ENCODE data around the gene MCCD1.
"Not testable (repeated sequence)": the region's sequence is repeated elsewhere in the genome, so short reads cannot be mapped to it uniquely, and the experiment has no call there.

MCCD1 gene

DNA sequence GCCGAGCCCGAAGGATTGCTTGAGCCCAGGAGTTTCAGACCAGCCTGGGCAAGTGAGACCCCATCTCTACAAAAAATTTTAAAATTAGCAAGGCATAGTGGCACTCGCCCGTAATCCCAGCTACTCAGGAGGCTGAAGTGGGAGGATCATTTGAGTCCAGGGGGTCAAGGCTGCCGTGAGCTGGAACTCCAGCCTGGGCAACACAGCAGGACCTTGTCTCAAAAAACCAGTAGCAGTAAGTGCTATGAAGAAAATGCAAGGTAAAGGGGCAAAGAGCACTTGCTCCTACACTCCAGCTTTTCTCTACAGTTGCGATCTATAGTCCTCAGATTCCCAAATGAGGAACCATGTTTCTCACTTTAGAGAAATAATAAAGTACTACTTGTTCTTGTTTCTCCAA is 14.9 kb downstream of the MCCD1 start:
- peaks cover 24% of the 10 kb centered on the region for H3K4me1 ChIP-seq (ENCODE audit: control insufficient read depth, insufficient read depth, low read length, poor library complexity, severe bottlenecking)
- H3K4me3 ChIP-seq (ENCODE audit: extremely low read depth, insufficient read depth, low read length, poor library complexity, severe bottlenecking) = no peak overlapping the region
- H3K27ac ChIP-seq (ENCODE audit: low read depth, low read length, severe bottlenecking) = no peak overlapping the region
- H3K36me3 ChIP-seq (ENCODE audit: control insufficient read depth, insufficient read depth, low read length) = peaks cover 30% of the 10 kb centered on the region
- no peaks in the 10 kb centered on the region for H3K9me3 ChIP-seq (ENCODE audit: control insufficient read depth, low read length)
- WGBS, 2 experiments (ENCODE audit: insufficient coverage in 2 of 2) = 96 to 100% methylated on average over 2 to 5 of the region's 6 CpGs

DNA sequence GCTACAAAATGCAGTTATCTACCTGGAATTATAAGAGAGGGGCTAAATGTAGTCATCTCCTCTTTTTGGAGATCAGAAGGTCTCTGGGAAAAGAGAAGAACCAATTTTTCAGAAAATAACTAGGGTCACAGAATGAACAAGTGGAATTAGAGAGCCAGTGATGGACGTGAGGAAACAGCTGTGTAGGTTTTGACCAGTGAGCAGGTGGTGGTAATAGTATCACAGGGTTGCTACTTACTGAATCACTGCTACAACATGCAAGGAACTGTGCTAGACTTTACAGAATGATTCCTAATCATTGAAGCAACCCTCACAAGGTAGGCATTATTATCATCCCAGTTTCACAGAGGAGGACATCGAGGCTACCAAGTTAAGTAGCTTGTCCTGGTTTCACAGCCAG is 15.9 kb downstream of the MCCD1 start:
- peaks cover 23% of the 10 kb centered on the region for H3K4me1 ChIP-seq (ENCODE audit: control insufficient read depth, insufficient read depth, low read length, poor library complexity, severe bottlenecking)
- WGBS, 2 experiments (ENCODE audit: insufficient coverage in 2 of 2) = 90 to 100% methylated on average over 1 of the region's 2 CpGs
- H3K4me3 ChIP-seq (ENCODE audit: extremely low read depth, insufficient read depth, low read length, poor library complexity, severe bottlenecking) = no peak overlapping the region
- no peak overlapping the region for H3K27ac ChIP-seq (ENCODE audit: low read depth, low read length, severe bottlenecking)
- H3K9me3 ChIP-seq (ENCODE audit: control insufficient read depth, low read length) = no peaks in the 10 kb centered on the region
- peaks cover 30% of the 10 kb centered on the region for H3K36me3 ChIP-seq (ENCODE audit: control insufficient read depth, insufficient read depth, low read length)

DNA sequence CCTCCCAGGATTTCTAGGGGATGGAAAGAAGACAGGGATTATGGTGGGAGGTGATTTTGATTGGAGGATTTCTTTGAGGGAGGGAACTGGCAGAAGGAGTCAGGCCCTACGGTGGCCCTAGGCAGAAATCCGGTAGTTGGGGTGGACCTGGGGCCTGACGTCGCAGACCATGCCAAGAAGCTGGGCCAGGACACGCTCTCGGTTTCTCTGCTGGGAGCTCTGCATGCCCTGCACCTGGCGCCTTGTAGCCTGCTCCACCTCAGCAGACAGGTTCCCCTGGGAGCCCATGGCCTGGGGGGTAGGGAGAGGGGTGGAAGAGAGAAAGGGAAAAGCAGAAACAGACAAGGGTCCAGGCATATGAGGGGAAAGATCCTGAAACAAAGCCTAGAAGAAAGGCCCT is 16.5 kb downstream of the MCCD1 start:
- peaks cover 17% of the 10 kb centered on the region for H3K4me1 ChIP-seq (ENCODE audit: control insufficient read depth, insufficient read depth, low read length, poor library complexity, severe bottlenecking)
- no peaks in the 10 kb centered on the region for H3K9me3 ChIP-seq (ENCODE audit: control insufficient read depth, low read length)
- 90% methylated on average over 7 of the region's 7 CpGs for WGBS, 2 experiments (ENCODE audit: insufficient coverage in 2 of 2)
- H3K36me3 ChIP-seq (ENCODE audit: control insufficient read depth, insufficient read depth, low read length) = peaks cover 28% of the 10 kb centered on the region
- no peak overlapping the region for H3K4me3 ChIP-seq (ENCODE audit: extremely low read depth, insufficient read depth, low read length, poor library complexity, severe bottlenecking)
- no peak overlapping the region for H3K27ac ChIP-seq (ENCODE audit: low read depth, low read length, severe bottlenecking)

DNA sequence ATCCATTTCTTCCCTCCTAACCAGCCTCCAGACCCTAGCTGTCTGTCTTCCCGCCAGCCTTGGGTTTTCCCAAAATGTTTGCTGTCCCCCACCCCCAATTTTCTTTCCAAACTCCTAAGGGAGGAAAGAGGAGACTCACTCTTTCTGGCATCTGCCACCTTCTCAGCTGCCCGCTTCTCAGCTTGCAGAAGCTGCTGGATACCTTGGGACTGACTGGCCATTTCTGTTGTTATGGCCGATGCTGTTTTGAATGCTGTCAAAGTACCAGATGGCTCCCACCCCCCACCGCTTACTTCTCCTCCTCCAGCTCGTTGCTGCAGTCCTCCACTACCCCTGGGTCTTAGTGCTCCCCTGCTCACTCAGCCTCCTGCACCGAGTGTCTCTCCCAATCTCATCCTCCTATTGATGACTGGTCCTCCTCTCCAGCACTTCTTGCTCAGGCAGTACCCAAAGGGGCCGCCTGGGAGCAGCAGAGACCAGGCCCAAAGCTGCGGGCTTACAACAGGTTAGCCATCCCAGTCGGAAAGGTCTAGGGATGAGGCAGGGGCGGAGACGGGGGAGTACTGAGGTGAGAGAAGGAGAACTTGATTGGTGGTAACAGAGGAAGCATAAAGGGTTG is 17.7 kb downstream of the MCCD1 start, which contains the start of gene ATP6V1G2:
Gene ATP6V1G2, minus strand, starts transcription at position 270 of the 619 bp plus-strand sequence. Its CDS starts 49 bp downstream, at position 221.
- peak within 1 kb of the TSS; percentile 42 for H3K4me3 ChIP-seq (ENCODE audit: extremely low read depth, insufficient read depth, low read length, poor library complexity, severe bottlenecking)
- H3K27ac ChIP-seq (ENCODE audit: low read depth, low read length, severe bottlenecking) = peak within 1 kb of the TSS; percentile 47
- 0 to 1% methylated on average over 8 to 9 of the region's 11 CpGs for WGBS, 2 experiments (ENCODE audit: insufficient coverage in 2 of 2)
- peaks cover 29% of the 10 kb centered on the region for H3K36me3 ChIP-seq (ENCODE audit: control insufficient read depth, insufficient read depth, low read length)
- no peaks in the 10 kb centered on the region for H3K9me3 ChIP-seq (ENCODE audit: control insufficient read depth, low read length)
- peaks cover 16% of the 10 kb centered on the region for H3K4me1 ChIP-seq (ENCODE audit: control insufficient read depth, insufficient read depth, low read length, poor library complexity, severe bottlenecking)

- peak within 1 kb of the TSS; percentile 42 for H3K4me3 ChIP-seq (ENCODE audit: extremely low read depth, insufficient read depth, low read length, poor library complexity, severe bottlenecking)
- peak within 1 kb of the TSS; percentile 47 for H3K27ac ChIP-seq (ENCODE audit: low read depth, low read length, severe bottlenecking)
- 0 to 2% methylated on average over 12 to 16 of the region's 25 CpGs for WGBS, 2 experiments (ENCODE audit: insufficient coverage in 2 of 2)
- no peaks in the 10 kb centered on the region for H3K9me3 ChIP-seq (ENCODE audit: control insufficient read depth, low read length)
- peaks cover 16% of the 10 kb centered on the region for H3K4me1 ChIP-seq (ENCODE audit: control insufficient read depth, insufficient read depth, low read length, poor library complexity, severe bottlenecking)
- peaks cover 32% of the 10 kb centered on the region for H3K36me3 ChIP-seq (ENCODE audit: control insufficient read depth, insufficient read depth, low read length)
Measured at GRCh38 chr6:31546958-31547726, 18.4 kb downstream of the MCCD1 start, which contains the start of gene NFKBIL1. TSS of gene NFKBIL1 (plus strand) at chr6:31547608. CDS start at chr6:31547695, 87 bp downstream.

- peaks cover 32% of the 10 kb centered on the region for H3K36me3 ChIP-seq (ENCODE audit: control insufficient read depth, insufficient read depth, low read length)
- H3K27ac ChIP-seq (ENCODE audit: low read depth, low read length, severe bottlenecking) = no peak overlapping the region
- H3K9me3 ChIP-seq (ENCODE audit: control insufficient read depth, low read length) = no peaks in the 10 kb centered on the region
- H3K4me1 ChIP-seq (ENCODE audit: control insufficient read depth, insufficient read depth, low read length, poor library complexity, severe bottlenecking) = peaks cover 16% of the 10 kb centered on the region
- WGBS, 2 experiments (ENCODE audit: insufficient coverage in 2 of 2) = 87 to 95% methylated on average over 13 to 22 of the region's 24 CpGs
- H3K4me3 ChIP-seq (ENCODE audit: extremely low read depth, insufficient read depth, low read length, poor library complexity, severe bottlenecking) = peak overlapping the region; percentile 42
Measured at GRCh38 chr6:31547727-31548543, 19.2 kb downstream of the MCCD1 start.

- Histone ChIP-seq H3K4me3 (ENCODE audit: extremely low read depth, insufficient read depth, low read length, poor library complexity, severe bottlenecking) (peak overlapping the region; percentile 42), H3K27ac (ENCODE audit: low read depth, low read length, severe bottlenecking) (no peak overlapping the region), H3K9me3 (ENCODE audit: control insufficient read depth, low read length) (no peaks in the 10 kb centered on the region), H3K4me1 (ENCODE audit: control insufficient read depth, insufficient read depth, low read length, poor library complexity, severe bottlenecking) (peaks cover 16% of the 10 kb centered on the region), H3K36me3 (ENCODE audit: control insufficient read depth, insufficient read depth, low read length) (peaks cover 37% of the 10 kb centered on the region)
- WGBS, 2 experiments (ENCODE audit: insufficient coverage in 2 of 2) = 100% methylated on average over 1 of the region's 2 CpGs; no CpG with 5 or more reads in 1 of the 2 experiments
Measured at GRCh38 chr6:31548544-31548873, 19.7 kb downstream of the MCCD1 start.

GRCh38 chr6:31551371-31551770 is 22.6 kb downstream of the MCCD1 start:
- WGBS, 2 experiments (ENCODE audit: insufficient coverage in 2 of 2) = 51 to 54% methylated on average over 4 of the region's 5 CpGs
- peaks cover 56% of the 10 kb centered on the region for H3K36me3 ChIP-seq (ENCODE audit: control insufficient read depth, insufficient read depth, low read length)
- H3K27ac ChIP-seq (ENCODE audit: low read depth, low read length, severe bottlenecking); H3K4me1 ChIP-seq (ENCODE audit: control insufficient read depth, insufficient read depth, low read length, poor library complexity, severe bottlenecking); H3K9me3 ChIP-seq (ENCODE audit: control insufficient read depth, low read length); H3K4me3 ChIP-seq (ENCODE audit: extremely low read depth, insufficient read depth, low read length, poor library complexity, severe bottlenecking): not testable (repeated sequence)

GRCh38 chr6:31556307-31556706 is 27.5 kb downstream of the MCCD1 start:
- Histone ChIP-seq H3K4me1 (ENCODE audit: control insufficient read depth, insufficient read depth, low read length, poor library complexity, severe bottlenecking) (peaks cover 30% of the 10 kb centered on the region), H3K9me3 (ENCODE audit: control insufficient read depth, low read length) (no peaks in the 10 kb centered on the region), H3K36me3 (ENCODE audit: control insufficient read depth, insufficient read depth, low read length) (peaks cover 45% of the 10 kb centered on the region), H3K27ac (ENCODE audit: low read depth, low read length, severe bottlenecking) (no peak overlapping the region), H3K4me3 (ENCODE audit: extremely low read depth, insufficient read depth, low read length, poor library complexity, severe bottlenecking) (no peak overlapping the region)
- 94 to 100% methylated on average over 2 of the region's 3 CpGs for WGBS, 2 experiments (ENCODE audit: insufficient coverage in 2 of 2)

- peaks cover 45% of the 10 kb centered on the region for H3K36me3 ChIP-seq (ENCODE audit: control insufficient read depth, insufficient read depth, low read length)
- no peak overlapping the region for H3K27ac ChIP-seq (ENCODE audit: low read depth, low read length, severe bottlenecking)
- no peak overlapping the region for H3K4me3 ChIP-seq (ENCODE audit: extremely low read depth, insufficient read depth, low read length, poor library complexity, severe bottlenecking)
- H3K4me1 ChIP-seq (ENCODE audit: control insufficient read depth, insufficient read depth, low read length, poor library complexity, severe bottlenecking) = peaks cover 30% of the 10 kb centered on the region
- 87% methylated on average over 19 to 20 of the region's 24 CpGs for WGBS, 2 experiments (ENCODE audit: insufficient coverage in 2 of 2)
- no peaks in the 10 kb centered on the region for H3K9me3 ChIP-seq (ENCODE audit: control insufficient read depth, low read length)
Measured at GRCh38 chr6:31557443-31558317, 28.9 kb downstream of the MCCD1 start.
